HEK293 (cell line): ENCODE measurements around the gene CAPZB.

Source experiments
- CTCF ChIA-PET: fragments of 350-600 bp; formaldehyde crosslinking; extraction: SDS; loops from one replicate; lab custom pipeline; 2021; ENCODE audit warnings: antibody characterized with exemption; lab: Yijun Ruan, JAX
- POLR2A ChIA-PET: fragments of 300-600 bp; formaldehyde crosslinking; extraction: SDS; loops from one replicate; lab custom pipeline; 2020; ENCODE audit warnings: antibody characterized with exemption, inconsistent platforms; lab: Yijun Ruan, JAX
- H3K27ac ChIP-seq: fragments of 200-500 bp; sonication (Bioruptor generic); 2 replicates; pipeline ENCODE4 v1.5.1; 2014; ENCODE audit warnings: low read depth, low read length, control low read depth, inconsistent platforms; ENCODE audit errors: extremely low read depth
- H3K36me3 ChIP-seq, 2 experiments: fragments of 200-500 bp in 1 of 2; sonication (Bioruptor generic) in 1 of 2; 1 replicate in 1 of 2; 2 replicates in 1 of 2; pipeline ENCODE4 v1.5.1; 2014 to 2017; ENCODE audit warnings: inconsistent platforms in 2 of 2, low read length in 2 of 2; ENCODE audit not compliant: control insufficient read depth in 2 of 2, insufficient read depth in 1 of 2
- H3K4me1 ChIP-seq: fragments of 200-500 bp; sonication (Bioruptor generic); 2 replicates; pipeline ENCODE4 v1.5.1; 2014; ENCODE audit warnings: mild to moderate bottlenecking, low read length, inconsistent platforms; ENCODE audit not compliant: control insufficient read depth, insufficient read depth
- H3K4me3 ChIP-seq: 2 replicates; pipeline ENCODE4 v1.5.1; 2011; ENCODE audit warnings: low read depth, mild to moderate bottlenecking, control low read depth, low read length, moderate library complexity
- H3K9me3 ChIP-seq: fragments of 200-500 bp; sonication (Bioruptor generic); 2 replicates; pipeline ENCODE4 v1.5.1; 2014; ENCODE audit warnings: low read depth, low read length, inconsistent platforms; ENCODE audit not compliant: control insufficient read depth, insufficient read depth
- GLI4 ChIP-seq: fragments of 450-650 bp; formaldehyde crosslinking; IDR thresholded peaks from 2 replicates; pipeline ENCODE4 v1.5.1; 2016; ENCODE audit warnings: missing biosample characterization, missing genetic modification characterization
- GLIS2 ChIP-seq: fragments of 450-650 bp; formaldehyde crosslinking; IDR thresholded peaks from 2 replicates; pipeline ENCODE4 v1.5.1; 2016; ENCODE audit warnings: missing biosample characterization, missing genetic modification characterization
- HOXC10 ChIP-seq: sonication (generic); formaldehyde crosslinking; IDR thresholded peaks from 2 replicates; pipeline ENCODE4 v1.8.1; 2023; ENCODE audit warnings: mild to moderate bottlenecking, missing genetic modification reagents
- IKZF3 ChIP-seq: fragments of 450-650 bp; IDR thresholded peaks from 2 replicates; pipeline ENCODE4 v1.5.0; 2018; ENCODE audit warnings: missing biosample characterization, mild to moderate bottlenecking, missing genetic modification characterization, moderate library complexity
- ZBTB20 ChIP-seq: fragments of 450-650 bp; formaldehyde crosslinking; IDR thresholded peaks from 2 replicates; pipeline ENCODE4 v1.5.1; 2016; ENCODE audit warnings: missing biosample characterization, missing genetic modification characterization
- ZNF138 ChIP-seq: fragments of 450-650 bp; formaldehyde crosslinking; IDR thresholded peaks from 2 replicates; pipeline ENCODE4 v1.5.1; 2016; ENCODE audit warnings: missing biosample characterization, missing genetic modification characterization, borderline replicate concordance
- ZNF202 ChIP-seq: fragments of 450-650 bp; formaldehyde crosslinking; IDR thresholded peaks from 2 replicates; pipeline ENCODE4 v1.5.1; 2016; ENCODE audit warnings: missing biosample characterization, missing genetic modification characterization, borderline replicate concordance
- ZNF335 ChIP-seq: fragments of 450-650 bp; formaldehyde crosslinking; conservative IDR thresholded peaks from 2 replicates; pipeline ENCODE4 v1.5.1; 2016; ENCODE audit warnings: missing biosample characterization, missing genetic modification characterization
- ZNF391 ChIP-seq: fragments of 450-650 bp; formaldehyde crosslinking; IDR thresholded peaks from 2 replicates; pipeline ENCODE4 v1.5.1; 2016; ENCODE audit warnings: low read depth, missing biosample characterization, missing genetic modification characterization, borderline replicate concordance
- ZNF514 ChIP-seq: fragments of 450-650 bp; formaldehyde crosslinking; IDR thresholded peaks from 2 replicates; pipeline ENCODE4 v1.5.1; 2016; ENCODE audit warnings: missing biosample characterization, missing genetic modification characterization
- ZNF596 ChIP-seq: fragments of 450-650 bp; IDR thresholded peaks from 2 replicates; pipeline ENCODE4 v1.5.0; 2018; ENCODE audit warnings: missing biosample characterization, mild to moderate bottlenecking, missing genetic modification characterization, moderate library complexity
- ZNF626 ChIP-seq: fragments of 450-650 bp; sonication (Bioruptor Pico); formaldehyde crosslinking; IDR thresholded peaks from 2 replicates; pipeline ENCODE4 v1.5.1; 2018; ENCODE audit warnings: missing biosample characterization, missing genetic modification characterization, inconsistent platforms
- ZNF670 ChIP-seq: fragments of 450-650 bp; formaldehyde crosslinking; IDR thresholded peaks from 2 replicates; pipeline ENCODE4 v1.5.1; 2016; ENCODE audit warnings: missing biosample characterization, missing genetic modification characterization, low read depth
- TF ChIP-seq, protein P1 (sequence below): fragments of 450-650 bp; formaldehyde crosslinking; IDR thresholded peaks from 2 replicates; pipeline ENCODE4 v1.5.1; 2016; ENCODE audit warnings: missing biosample characterization, missing genetic modification characterization
- TF ChIP-seq, protein P2 (sequence below): fragments of 450-650 bp; formaldehyde crosslinking; IDR thresholded peaks from 2 replicates; pipeline ENCODE4 v1.5.1; 2016; ENCODE audit warnings: missing biosample characterization, missing genetic modification characterization
- TF ChIP-seq, protein P3 (sequence below): fragments of 450-650 bp; formaldehyde crosslinking; IDR thresholded peaks from 2 replicates; pipeline ENCODE4 v1.5.1; 2016; ENCODE audit warnings: missing biosample characterization, missing genetic modification characterization
- TF ChIP-seq, protein P4 (sequence below): fragments of 450-650 bp; formaldehyde crosslinking; conservative IDR thresholded peaks from 2 replicates; pipeline ENCODE4 v1.5.1; 2016; ENCODE audit warnings: low read depth, missing biosample characterization, missing genetic modification characterization
- TF ChIP-seq, protein P5 (sequence below): fragments of 450-650 bp; formaldehyde crosslinking; IDR thresholded peaks from 2 replicates; pipeline ENCODE4 v1.5.1; 2016; ENCODE audit warnings: missing biosample characterization, missing genetic modification characterization
- TF ChIP-seq, protein P6 (sequence below): fragments of 450-650 bp; formaldehyde crosslinking; IDR thresholded peaks from 2 replicates; pipeline ENCODE4 v1.5.1; 2017; ENCODE audit warnings: missing biosample characterization, missing genetic modification characterization

The CAPZB gene

DNA sequence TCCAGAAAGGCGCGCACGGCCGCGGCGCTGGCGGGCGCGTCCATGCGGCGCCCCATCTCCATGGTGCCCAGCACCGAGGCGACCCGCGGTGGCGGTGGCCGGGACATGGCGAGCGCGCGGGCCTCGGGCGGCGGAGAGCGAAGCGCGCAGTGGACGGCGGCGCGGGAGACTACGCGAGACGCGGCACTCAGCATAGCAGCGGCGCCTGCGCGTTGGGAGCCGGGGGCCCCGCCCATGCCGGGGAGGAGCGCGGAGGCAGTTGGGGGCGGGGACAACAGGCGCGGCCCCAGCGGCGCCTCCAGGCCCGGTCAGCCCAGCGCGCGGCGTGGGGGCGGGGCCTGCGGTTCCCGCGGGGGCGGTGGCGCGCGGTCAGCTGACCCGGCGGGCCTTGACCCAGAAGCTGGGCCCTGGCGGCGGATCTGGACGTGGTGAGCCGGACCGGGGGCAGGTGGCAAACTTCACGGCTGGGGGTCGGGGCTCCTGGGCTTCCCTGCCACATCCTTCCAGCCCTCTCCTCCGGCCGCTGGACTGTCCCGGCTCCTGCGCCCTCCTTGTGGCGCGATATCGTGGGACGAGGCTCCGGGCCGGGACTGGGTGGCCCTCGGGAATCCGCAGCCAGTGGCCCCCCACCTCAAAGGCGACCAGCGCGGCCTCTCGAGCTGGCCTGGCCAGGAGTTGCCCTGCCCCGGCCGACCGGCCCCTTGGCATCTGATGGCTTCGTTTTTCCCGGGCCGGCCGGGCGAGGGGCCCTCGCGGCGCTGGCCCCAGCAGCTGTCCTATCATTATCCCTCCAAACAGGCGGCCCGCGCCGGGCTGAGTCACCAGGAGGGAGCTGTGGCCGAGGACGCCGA lies 173.2 kb downstream of the CAPZB start, which contains the start of the genes AKR7A2 and SLC66A1 (continued):
- TF ChIP-seq ZNF596 (tag by site-specific recombination) = peak; percentile 14; the same call in 1 of the 2 replicates
- TF ChIP-seq ZNF514 = no peak
- no peak for TF ChIP-seq ZNF670 (tag by site-specific recombination)
- TF ChIP-seq ZNF138 (tag by site-specific recombination) = no peak
- no peak; the same call in 1 of the 2 replicates for TF ChIP-seq ZNF626 (tag by site-specific recombination)
- 0 out of 2 replicates have a peak, but pooled peaks have one; percentile 13 for TF ChIP-seq IKZF3 (tag by site-specific recombination)
- TF ChIP-seq ZNF202 (tag by site-specific recombination) = no peak
- peak; percentile 61; the same call in 1 of the 2 replicates for TF ChIP-seq ZBTB20
- TF ChIP-seq, protein P1, sequence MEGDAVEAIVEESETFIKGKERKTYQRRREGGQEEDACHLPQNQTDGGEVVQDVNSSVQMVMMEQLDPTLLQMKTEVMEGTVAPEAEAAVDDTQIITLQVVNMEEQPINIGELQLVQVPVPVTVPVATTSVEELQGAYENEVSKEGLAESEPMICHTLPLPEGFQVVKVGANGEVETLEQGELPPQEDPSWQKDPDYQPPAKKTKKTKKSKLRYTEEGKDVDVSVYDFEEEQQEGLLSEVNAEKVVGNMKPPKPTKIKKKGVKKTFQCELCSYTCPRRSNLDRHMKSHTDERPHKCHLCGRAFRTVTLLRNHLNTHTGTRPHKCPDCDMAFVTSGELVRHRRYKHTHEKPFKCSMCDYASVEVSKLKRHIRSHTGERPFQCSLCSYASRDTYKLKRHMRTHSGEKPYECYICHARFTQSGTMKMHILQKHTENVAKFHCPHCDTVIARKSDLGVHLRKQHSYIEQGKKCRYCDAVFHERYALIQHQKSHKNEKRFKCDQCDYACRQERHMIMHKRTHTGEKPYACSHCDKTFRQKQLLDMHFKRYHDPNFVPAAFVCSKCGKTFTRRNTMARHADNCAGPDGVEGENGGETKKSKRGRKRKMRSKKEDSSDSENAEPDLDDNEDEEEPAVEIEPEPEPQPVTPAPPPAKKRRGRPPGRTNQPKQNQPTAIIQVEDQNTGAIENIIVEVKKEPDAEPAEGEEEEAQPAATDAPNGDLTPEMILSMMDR (tag by site-specific recombination) = peak; percentile 22; the same call in 1 of the 2 replicates

DNA sequence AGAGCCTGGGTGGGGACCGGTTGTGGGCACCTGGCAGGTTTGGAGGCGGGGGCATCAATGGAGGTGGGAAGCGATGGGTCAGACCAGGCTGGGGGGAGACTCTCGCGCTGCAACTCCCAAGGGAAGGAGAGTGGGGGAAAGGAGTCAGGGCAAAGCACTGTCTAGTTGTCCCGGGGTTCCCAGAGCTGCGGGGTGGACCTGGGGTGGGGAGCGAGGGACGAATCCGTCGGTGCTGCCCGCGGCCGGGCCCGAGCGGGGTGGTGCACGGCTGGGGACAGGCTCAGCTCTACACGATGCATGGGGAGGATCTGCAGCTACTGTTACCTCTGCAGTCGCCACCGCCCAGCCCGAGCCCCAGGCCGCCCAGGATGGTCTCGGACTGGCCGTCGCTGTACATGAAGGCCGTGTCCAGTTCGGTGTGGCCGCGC lies 173.8 kb downstream of the CAPZB start:
- POLR2A ChIA-PET = interaction anchor here (1.8 to 1.9 kb wide), 2 partner anchors 11 to 60 kb away, joined by 5 to 8 read pairs; partner anchors contain the start of genes EMC1 and MRTO4
- no peaks in the 10 kb centered on the region for H3K9me3 ChIP-seq
- peaks cover 0 to 62% of the 10 kb centered on the region in 2 experiments; a peak in 2 of 3 replicates for H3K36me3 ChIP-seq
- H3K4me3 ChIP-seq = peak overlapping the region; percentile 73
- CTCF ChIA-PET = interaction anchor here (0.7 to 1.9 kb wide), 2 partner anchors 49 to 350 kb away, joined by 3 to 7 read pairs; no protein-coding TSS in a partner anchor
- H3K4me1 ChIP-seq = peaks cover 2% of the 10 kb centered on the region; the same call in 1 of the 2 replicates
- H3K27ac ChIP-seq = peak overlapping the region; percentile 77; the same call in 1 of the 2 replicates
- peak; percentile 65 for TF ChIP-seq ZNF335 (tag by site-specific recombination)
- TF ChIP-seq, protein P2, sequence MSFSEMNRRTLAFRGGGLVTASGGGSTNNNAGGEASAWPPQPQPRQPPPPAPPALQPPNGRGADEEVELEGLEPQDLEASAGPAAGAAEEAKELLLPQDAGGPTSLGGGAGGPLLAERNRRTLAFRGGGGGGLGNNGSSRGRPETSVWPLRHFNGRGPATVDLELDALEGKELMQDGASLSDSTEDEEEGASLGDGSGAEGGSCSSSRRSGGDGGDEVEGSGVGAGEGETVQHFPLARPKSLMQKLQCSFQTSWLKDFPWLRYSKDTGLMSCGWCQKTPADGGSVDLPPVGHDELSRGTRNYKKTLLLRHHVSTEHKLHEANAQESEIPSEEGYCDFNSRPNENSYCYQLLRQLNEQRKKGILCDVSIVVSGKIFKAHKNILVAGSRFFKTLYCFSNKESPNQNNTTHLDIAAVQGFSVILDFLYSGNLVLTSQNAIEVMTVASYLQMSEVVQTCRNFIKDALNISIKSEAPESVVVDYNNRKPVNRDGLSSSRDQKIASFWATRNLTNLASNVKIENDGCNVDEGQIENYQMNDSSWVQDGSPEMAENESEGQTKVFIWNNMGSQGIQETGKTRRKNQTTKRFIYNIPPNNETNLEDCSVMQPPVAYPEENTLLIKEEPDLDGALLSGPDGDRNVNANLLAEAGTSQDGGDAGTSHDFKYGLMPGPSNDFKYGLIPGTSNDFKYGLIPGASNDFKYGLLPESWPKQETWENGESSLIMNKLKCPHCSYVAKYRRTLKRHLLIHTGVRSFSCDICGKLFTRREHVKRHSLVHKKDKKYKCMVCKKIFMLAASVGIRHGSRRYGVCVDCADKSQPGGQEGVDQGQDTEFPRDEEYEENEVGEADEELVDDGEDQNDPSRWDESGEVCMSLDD (tag by site-specific recombination) = 0 out of 2 replicates have a peak, but pooled peaks have one; percentile 21
- 0 out of 2 replicates have a peak, but pooled peaks have one; percentile 52 for TF ChIP-seq GLI4 (tag by site-specific recombination)
- TF ChIP-seq, protein P3, sequence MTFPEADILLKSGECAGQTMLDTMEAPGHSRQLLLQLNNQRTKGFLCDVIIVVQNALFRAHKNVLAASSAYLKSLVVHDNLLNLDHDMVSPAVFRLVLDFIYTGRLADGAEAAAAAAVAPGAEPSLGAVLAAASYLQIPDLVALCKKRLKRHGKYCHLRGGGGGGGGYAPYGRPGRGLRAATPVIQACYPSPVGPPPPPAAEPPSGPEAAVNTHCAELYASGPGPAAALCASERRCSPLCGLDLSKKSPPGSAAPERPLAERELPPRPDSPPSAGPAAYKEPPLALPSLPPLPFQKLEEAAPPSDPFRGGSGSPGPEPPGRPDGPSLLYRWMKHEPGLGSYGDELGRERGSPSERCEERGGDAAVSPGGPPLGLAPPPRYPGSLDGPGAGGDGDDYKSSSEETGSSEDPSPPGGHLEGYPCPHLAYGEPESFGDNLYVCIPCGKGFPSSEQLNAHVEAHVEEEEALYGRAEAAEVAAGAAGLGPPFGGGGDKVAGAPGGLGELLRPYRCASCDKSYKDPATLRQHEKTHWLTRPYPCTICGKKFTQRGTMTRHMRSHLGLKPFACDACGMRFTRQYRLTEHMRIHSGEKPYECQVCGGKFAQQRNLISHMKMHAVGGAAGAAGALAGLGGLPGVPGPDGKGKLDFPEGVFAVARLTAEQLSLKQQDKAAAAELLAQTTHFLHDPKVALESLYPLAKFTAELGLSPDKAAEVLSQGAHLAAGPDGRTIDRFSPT (tag by site-specific recombination) = peak; percentile 59; the same call in 1 of the 2 replicates
- TF ChIP-seq, protein P4, sequence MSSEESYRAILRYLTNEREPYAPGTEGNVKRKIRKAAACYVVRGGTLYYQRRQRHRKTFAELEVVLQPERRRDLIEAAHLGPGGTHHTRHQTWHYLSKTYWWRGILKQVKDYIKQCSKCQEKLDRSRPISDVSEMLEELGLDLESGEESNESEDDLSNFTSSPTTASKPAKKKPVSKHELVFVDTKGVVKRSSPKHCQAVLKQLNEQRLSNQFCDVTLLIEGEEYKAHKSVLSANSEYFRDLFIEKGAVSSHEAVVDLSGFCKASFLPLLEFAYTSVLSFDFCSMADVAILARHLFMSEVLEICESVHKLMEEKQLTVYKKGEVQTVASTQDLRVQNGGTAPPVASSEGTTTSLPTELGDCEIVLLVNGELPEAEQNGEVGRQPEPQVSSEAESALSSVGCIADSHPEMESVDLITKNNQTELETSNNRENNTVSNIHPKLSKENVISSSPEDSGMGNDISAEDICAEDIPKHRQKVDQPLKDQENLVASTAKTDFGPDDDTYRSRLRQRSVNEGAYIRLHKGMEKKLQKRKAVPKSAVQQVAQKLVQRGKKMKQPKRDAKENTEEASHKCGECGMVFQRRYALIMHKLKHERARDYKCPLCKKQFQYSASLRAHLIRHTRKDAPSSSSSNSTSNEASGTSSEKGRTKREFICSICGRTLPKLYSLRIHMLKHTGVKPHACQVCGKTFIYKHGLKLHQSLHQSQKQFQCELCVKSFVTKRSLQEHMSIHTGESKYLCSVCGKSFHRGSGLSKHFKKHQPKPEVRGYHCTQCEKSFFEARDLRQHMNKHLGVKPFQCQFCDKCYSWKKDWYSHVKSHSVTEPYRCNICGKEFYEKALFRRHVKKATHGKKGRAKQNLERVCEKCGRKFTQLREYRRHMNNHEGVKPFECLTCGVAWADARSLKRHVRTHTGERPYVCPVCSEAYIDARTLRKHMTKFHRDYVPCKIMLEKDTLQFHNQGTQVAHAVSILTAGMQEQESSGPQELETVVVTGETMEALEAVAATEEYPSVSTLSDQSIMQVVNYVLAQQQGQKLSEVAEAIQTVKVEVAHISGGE (tag by site-specific recombination) = 0 out of 2 replicates have a peak, but pooled peaks have one; percentile 11
- 0 out of 2 replicates have a peak, but pooled peaks have one; percentile 64 for TF ChIP-seq HOXC10
- peak; percentile 10; the same call in 1 of the 2 replicates for TF ChIP-seq ZBTB20
- peak; percentile 32; the same call in 1 of the 2 replicates for TF ChIP-seq ZNF391 (tag by site-specific recombination)
- peak; percentile 42; the same call in 1 of the 2 replicates for TF ChIP-seq GLIS2 (tag by site-specific recombination)
- TF ChIP-seq, protein P5, sequence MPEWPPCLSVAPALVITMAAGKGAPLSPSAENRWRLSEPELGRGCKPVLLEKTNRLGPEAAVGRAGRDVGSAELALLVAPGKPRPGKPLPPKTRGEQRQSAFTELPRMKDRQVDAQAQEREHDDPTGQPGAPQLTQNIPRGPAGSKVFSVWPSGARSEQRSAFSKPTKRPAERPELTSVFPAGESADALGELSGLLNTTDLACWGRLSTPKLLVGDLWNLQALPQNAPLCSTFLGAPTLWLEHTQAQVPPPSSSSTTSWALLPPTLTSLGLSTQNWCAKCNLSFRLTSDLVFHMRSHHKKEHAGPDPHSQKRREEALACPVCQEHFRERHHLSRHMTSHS = no peak
- TF ChIP-seq, protein P6, sequence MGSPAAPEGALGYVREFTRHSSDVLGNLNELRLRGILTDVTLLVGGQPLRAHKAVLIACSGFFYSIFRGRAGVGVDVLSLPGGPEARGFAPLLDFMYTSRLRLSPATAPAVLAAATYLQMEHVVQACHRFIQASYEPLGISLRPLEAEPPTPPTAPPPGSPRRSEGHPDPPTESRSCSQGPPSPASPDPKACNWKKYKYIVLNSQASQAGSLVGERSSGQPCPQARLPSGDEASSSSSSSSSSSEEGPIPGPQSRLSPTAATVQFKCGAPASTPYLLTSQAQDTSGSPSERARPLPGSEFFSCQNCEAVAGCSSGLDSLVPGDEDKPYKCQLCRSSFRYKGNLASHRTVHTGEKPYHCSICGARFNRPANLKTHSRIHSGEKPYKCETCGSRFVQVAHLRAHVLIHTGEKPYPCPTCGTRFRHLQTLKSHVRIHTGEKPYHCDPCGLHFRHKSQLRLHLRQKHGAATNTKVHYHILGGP (tag by site-specific recombination) = no peak
